Measurements from ENCODE around the gene SDHAF1. TPM values are rescaled to one million over a fixed set of nuclear protein-coding genes. Genes with fewer than 3 reads are reported as not detected.
"Not testable (repeated sequence)": the region's sequence is repeated elsewhere in the genome, so short reads cannot be mapped to it uniquely, and the experiment has no call there.

SDHAF1 gene, protein sequence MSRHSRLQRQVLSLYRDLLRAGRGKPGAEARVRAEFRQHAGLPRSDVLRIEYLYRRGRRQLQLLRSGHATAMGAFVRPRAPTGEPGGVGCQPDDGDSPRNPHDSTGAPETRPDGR
- polyA plus RNA-seq (2013, experiment 1 of 2; ENCODE audit: insufficient read length), result 12.7 TPM
- polyA plus RNA-seq (2013, experiment 2 of 2; ENCODE audit: insufficient read length), result 8.5 TPM

DNA sequence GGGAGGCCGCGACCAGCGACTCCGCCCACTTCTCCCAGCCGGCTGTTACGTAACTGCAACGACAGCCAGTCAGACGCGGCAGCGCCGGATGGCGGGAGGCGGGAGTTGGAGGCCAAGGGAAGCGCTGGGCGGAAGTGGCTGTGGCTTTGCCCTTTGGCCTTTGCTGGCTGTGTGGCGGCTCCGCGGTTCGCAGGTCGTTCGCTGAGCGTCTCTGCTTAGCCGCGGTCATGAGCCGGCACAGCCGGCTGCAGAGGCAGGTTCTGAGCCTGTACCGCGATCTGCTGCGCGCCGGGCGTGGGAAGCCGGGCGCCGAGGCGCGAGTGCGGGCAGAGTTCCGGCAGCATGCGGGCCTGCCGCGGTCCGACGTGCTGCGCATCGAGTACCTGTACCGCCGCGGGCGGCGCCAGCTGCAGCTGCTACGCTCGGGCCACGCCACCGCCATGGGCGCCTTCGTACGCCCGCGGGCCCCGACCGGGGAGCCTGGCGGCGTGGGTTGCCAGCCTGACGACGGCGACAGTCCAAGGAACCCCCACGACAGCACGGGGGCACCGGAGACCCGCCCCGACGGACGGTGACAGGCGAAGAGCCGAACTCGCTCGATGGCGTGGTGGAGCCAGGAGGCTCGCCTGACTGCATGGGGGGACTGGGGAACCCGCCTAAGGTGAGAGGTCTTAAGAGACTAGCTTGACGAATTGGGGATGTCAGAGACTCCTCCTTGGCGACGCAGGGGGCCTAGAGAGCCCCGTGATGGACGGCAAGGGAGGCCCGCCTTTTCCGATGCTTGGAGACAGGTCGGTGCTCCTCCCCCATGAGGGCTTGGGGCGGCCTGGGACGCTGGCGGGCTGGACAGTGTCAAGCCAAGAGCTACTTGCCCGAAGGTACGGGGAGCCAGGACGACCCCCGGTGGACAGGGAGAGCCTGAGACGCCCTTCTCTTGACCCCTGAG, at the start of gene SDHAF1:
Gene SDHAF1, plus strand, starts transcription at position 141 of the 946 bp plus-strand sequence. Its CDS starts 87 bp downstream, at position 228.
- DNase-seq, result peak; percentile 92

DNA sequence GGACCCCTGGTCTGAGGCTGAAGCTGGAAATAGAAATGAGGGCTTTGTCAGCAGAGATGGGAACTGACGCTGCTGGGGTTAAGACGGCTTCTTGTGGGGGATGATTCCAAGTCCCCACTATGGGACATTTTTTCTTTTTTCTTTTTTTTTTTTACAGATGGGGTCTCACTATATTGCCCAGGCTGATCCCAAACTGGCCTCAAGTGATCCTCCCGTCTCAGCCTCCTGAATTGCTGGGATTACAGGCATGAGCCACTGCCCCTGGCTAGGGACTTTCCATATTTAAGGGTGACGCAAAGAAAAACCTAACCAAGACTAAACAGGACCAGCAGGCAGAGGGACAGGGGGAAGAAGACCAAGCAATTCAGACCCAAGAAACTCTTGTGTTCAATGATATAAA, 48.8 kb upstream of the SDHAF1 start:
- DNase-seq, result no peak

DNA sequence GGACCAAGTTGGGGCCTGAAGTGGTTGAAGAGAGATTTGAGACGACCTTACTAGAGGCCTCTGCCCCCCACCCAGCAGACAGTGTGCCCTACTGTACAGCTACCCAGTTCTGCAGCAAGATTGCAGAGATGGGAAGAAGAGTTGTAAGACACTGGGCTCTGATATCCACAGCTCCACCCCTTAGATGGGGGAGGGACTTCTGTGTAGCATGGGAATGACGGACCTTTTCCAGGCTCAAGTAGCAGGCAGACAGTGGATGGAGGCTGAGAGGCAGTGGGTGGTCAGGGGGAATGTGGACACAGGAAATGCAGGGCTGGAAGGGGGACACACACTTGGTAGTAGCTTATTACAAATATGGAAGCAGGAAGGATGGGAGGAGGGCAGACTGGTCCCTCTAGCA, 45.9 kb upstream of the SDHAF1 start:
- DNase-seq, result no peak

DNA sequence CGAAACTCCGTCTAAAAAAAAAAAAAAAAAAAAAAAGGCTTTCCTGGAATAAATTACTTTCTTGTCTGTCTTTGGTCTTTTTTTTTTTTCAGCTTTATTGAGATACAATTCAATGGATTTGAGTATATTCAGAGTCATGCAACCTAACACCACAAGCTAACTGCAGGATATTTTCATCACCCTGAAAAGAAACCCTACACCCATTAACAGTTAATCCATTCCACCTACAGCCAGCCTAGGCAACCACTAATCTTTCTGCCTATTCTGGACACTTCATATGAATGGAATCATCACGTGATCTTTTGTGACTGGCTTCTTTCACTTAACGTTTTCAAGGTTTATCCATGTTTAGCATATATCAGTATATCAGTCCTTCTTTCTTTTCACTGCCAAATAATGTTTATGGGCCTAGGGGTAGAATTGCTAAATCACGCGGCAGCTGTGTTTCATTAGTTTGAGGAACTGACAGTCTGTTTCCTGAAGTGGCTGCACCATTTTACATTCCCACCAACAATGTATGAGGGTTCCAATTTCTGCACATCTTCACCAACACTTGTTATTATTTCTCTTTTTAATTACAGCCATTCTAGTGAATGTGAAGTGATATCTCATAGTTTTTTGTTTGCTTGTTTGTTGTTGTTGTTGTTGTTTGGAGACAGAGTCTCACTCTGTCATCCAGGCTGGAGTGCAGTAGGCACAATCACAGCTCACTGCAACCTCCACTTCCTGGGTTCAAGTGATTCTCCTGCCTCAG, 38.9 kb upstream of the SDHAF1 start:
- no peak for DNase-seq

DNA sequence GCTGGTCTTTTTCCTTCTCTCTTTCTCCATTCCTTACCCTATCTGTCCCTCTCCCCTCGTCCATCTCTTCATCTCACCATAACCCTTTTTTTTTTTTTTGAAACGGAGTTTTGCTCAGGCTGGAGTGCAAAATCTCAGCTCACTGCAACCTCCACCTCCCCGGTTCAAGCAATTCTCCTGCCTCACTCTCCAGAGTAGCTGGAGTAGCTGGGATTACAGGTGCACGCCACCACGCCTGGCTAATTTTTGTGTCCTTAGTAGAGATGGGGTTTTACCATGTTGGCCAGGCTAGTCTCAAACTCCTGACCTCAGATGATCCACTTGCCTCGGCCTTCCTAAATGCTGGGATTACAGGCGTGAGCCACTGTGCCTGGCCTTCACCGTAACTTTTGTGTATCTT, 37.6 kb upstream of the SDHAF1 start:
- DNase-seq, result not testable (repeated sequence)

DNA sequence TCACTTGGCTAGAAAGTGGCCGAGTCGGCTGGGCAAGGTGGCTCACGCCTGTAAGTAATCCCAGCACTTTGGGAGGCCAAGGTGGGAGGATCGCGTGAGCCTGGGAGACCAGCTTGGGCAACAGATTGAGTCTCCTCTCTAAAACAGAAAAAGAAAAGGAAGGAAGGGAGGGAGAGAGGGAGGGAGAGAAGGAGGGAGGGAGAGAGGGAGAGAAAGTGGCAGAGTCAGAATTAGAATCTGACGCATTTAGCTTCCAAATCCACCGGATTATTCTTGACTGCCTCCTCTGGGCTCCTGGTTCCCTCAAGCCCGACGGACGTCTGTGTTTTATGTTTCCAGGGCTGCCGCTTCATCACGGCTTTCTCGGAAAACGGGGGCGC, 36.3 kb upstream of the SDHAF1 start:
- DNase-seq, result no peak

DNA sequence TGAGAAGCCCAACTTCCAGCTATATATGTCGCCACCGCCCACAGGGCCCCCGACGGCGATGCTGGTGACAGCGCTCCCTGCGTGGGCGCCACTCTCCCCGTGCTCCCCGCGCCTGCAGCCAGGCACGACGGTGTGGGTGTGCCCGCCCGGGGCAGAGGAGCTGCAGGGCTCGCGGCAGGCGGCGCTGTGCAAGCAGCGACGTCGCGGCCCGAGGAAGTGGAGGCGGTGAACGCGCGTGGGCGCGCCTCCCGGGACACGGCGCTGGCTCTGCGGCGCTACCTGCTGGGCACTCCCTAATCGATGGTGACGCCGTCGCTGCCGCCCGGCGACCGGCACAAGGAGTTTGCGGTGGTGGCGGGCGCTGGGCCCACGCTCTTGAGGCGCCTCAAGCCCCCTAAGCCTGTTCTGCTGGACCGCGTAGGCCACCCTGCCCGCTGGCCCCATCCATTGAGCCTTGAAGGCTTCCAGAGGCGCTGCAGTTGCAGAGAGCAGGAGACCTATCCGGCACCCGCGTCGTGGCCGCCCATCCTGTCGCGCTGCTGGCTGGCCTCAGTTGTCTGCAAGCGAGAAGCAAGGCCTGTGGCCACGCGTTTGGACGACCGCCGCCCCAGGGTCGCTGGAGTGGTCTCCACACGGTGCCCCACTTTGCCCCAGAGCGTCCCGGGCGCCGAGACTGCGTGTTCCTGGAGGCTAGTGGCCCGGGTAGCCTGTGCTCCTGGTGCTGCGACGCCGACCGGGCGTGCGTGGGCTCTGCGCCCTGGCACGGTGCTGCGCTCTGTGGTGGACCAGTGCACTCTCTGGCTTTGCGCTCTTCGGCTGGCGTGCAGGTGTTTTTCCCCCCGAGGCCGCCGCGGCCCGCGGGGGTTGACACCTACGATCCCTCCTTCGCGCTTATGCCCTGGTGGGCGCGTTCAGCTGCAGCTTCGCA, 35.7 kb upstream of the SDHAF1 start:
- no peak for DNase-seq

DNA sequence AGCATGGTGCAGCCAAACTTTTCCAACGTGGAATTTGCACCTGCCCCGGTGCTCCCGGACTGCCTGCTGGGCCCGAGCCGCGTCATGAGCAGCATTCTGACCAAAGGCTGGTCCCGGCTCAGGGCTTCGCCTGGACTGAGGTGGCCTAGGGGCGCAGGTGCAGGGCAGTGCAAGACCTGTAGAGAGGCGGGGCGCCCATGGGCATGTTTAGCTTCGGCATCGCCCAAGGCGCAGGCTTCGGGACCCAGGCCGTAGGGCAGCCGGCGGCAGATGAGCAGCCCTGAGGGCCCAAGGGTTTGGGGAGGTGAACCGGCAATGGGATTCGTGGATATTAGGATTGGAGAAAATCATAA, 35.0 kb upstream of the SDHAF1 start:
- no peak for DNase-seq

DNA sequence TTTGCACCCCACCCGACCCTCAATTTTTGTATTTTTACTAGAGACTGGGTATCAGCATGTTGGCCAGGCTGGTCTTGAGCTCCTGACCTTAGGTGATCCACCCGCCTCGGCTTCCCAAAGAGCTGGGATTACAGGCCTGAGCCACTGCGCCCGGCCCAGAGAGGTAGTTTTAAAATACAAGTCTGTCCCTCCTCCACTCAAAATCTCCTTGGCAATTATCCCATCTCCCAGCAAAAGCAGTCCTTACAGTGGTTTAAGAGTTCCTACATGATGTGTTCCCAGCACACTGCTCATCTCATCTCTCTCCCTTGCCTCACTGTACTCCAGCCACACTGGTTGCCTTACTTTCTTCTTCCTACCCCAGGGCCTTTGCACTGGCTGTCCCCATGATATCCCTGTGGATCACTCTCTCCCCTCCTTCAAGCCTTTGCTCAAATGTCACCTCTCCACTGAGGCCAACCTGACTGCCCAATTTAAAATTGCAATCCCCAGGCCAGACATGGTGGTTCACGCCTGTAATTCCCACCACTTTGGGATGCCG, 34.5 kb upstream of the SDHAF1 start:
- no peak for DNase-seq

DNA sequence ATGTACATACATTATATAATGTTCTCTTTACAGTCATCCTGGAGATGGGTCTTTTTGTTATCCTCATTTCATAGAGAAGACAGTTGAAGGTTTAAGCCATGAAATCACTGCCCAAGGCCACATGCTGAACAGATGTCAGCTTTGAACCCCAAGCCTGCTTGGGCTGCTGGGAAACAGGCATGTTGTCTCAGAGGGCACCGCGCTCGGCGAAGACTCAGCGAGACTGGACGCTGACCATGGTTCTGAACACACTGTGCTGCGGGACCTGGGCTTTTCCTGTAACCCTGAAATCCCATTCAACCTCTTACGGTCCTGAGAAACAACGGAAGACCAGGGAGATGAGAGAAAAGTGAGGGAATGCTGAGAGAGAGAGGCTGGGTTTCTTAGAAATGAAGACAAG, 31.5 kb upstream of the SDHAF1 start:
- DNase-seq, result peak; percentile 54

DNA sequence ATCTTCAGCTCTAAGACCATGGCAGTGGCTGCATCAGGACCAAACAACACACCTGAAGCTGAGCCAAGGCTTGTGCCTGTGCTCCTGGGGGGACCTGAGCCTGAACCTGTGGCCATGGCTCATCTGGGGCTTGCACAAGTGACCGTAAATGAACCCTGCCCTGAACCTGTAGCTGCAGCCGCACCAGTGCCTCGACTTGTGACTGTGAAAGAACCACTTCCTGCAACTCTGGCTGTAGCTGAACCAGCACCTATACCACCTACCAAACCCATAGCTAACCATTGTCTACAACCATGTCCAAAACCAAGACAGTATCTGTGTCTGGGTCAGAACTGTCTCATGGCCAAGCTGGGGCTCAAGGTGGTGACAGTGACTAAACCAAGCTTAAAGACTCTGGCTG, 28.2 kb upstream of the SDHAF1 start:
- DNase-seq, result no peak

DNA sequence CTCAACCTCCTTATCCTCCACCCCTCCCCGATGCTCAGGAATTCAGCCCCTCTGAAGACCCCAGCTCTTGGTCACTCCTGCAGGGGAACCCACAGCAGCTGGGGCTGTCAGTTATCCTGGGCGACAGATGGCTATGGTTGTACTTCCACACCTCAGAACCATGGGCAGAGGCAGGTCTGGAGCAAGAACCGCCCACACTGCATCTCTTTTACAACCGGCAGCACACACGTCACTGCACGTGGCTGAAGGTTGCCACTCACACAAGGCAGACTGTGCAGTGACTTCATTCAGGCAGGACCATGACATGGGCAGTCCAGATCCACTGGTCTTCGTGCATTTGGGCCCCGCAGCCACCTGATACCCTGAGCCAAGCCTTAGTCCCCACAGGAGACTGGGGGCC, 21.5 kb upstream of the SDHAF1 start:
- DNase-seq, result no peak

DNA sequence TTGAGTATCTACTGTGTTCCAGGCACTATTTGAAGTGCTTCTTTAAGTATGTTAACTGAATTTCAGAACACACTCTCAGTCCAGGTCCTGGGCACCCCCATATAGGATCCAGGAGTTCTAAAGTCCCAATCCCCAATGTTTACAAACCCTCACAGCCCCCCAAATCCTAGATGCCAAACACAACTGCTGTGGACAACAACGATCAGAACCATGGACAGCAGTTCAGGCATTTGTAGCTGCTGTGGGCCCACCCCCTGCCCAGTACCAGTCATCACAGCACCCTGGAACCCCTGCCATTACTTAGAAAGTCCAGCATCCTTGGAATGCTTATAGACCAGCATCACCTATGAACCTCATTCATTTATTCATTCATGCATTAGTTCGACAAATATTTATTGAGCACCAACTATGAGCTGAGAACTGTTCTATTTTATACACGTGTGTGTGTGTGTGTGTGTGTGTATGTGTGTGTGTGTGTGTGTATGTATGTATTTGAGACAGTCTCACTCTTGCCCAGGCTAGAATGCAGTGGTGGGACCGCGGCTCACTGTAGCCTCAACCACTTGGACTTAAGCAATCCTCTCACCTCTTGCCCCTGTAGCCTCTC, 19.3 kb upstream of the SDHAF1 start:
- DNase-seq, result peak; percentile 32

DNA sequence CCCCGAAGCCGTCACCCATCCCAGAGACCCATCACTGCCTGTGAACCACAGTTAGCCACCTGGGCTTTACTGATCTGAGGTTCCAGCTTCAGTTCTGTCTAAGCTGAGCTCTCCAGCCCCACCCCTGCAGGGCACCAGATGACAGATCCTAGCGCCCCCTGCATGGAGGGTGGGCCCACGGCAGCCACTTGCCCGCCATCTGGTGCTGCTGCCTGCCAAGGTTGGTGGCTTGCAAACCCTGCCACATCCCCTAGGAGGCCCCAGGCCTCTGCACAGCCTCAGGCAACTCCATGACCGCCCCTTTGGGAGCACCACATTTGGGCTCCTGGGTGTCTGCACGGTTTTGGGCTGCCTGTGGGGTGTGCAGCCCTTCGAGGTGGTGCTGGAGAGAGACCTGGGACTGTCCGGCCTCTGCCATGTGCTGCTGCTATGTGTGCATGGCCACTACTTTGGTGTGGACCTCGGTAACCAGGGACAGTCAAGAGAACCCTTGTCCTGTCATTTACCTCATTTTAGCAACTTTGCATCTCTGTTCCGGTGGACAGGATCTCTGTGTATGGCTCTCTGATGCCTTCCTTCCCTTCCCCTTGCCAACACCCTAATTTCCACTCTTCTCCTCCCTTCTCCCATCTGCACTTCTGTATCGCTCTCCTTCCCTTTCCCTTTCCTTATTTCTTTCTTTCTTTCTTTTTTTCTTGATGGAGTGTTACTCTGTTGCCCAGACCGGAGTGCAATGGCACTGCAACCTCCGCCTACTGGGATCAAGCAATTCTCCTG, 17.4 kb upstream of the SDHAF1 start:
- no peak for DNase-seq

DNA sequence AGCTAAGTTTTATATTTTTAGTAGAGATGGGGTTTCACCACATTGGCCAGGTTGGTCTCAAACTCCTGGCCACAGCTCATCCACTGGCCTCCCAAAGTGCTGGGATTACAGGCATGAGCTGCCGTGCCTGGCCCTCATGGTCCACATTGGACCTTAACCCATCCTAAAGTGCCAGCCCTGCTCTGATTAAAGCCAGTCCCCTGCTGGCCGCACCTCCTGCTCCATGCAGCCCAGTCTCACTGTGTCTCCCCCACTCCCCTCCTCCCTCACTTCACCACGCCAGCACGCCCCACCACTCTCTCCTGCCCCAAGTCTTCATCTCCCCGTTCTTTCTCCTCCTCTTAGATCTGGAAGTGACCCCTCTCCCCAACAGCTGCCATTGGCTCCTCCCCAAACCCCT, 16.7 kb upstream of the SDHAF1 start:
- DNase-seq, result no peak

DNA sequence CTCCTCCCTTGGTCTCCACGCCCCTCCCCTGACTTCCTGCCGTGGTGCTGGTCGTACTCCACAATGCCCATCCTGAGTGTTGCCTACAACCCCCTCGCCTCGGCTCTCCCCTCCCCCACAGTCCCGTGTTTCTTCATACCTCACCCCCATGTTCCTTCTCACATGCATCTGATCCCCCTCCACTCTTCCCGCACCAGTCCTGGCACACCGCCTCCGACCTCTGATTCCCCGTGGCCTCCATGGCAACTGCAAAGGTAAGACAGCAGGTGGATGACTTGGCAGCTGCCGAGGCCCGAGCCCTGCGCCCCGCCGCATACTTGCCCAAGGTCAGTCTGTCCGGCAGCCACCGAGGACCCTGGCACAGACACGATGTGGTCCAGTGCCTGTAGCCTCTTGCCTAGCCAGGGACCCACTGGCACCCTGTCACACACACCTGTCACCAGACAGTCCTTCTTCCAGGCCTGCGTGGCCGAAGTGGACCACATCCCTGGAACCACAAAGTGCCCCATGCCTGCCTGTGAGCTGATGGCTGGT, 16.1 kb upstream of the SDHAF1 start:
- DNase-seq, result no peak

DNA sequence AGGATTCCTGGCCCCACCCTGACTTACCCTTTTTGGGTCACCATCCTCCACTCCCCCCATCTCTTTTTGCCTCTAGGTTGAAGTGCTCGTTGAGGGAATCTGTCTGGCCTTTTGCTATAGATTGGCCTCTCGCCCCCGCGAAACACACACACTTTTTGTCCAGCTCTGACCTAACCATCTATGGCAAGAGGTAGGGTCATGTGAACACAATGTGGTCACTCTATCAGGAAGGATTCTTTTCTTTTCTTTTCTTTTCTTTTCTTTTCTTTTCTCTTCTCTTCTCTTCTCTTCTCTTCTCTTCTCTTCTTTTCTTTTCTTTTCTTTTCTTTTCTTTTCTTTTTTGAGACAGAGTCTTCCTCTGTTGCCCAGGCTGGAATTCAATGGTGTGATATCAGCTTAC, 14.0 kb upstream of the SDHAF1 start:
- not testable (repeated sequence) for DNase-seq

DNA sequence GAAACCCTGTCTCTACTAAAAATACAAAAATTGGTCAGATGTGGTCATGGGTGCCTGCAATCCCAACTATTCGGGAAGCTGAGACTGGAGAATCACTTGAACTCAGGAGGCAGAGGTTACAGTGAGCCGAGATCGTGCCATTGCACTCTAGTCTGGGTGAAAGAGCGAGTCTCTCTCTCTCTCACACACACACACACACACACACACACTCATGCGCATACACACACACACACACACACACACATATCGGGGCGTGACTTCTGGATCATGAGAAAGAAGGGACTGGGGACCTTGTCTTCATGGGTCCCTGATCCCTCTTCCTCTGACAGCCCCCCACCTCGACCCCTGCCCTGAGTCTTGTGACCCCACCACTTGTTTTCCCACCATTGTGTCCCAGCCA, 11.8 kb upstream of the SDHAF1 start:
- no peak for DNase-seq

DNA sequence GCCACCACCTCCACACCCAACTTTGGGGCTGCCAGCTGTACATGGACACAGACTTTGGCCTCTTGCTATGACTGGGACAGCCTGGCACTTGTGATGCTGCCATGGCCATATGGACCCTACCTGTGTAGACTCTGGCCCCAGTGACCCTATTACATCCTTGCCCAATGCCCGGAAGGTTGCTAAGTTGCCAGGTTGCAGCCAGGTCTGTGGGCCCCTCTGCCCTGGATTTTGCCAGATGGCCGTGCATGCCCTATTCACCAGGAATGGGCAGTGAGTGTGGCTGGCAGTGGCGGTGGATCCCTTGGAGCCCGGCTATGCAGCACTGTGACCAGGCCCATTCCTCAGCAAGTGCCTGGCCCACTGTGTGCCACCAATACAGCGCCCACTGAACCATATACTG, 8.9 kb upstream of the SDHAF1 start:
- DNase-seq, result no peak

All from fibroblast of skin of back (primary cell).